OCI-LY1 (cell line): ENCODE results near the gene MAN1A2.

ENCODE experiments used
- CTCF ChIP-seq: fragments of 200-600 bp; sonication (generic), shearing (Covaris generic); IDR thresholded peaks from 2 replicates; pipeline ENCODE4 v1.5.1; 2017; ENCODE audit warnings: mild to moderate bottlenecking, antibody characterized with exemption, low read length, moderate library complexity, mixed read lengths
- EZH2 ChIP-seq: fragments of 200-600 bp; sonication (generic), shearing (Covaris generic); IDR thresholded peaks from 2 replicates; pipeline ENCODE4 v1.8.0; 2017; ENCODE audit warnings: borderline replicate concordance, mixed run types, mild to moderate bottlenecking, antibody characterized with exemption, low read length, moderate library complexity, mixed read lengths

- TF ChIP-seq CTCF (no peak), EZH2 (no peak)
Observed at GRCh38 chr1:117362986-117363385, 4.3 kb upstream of the MAN1A2 start.
